H1 (cell line): ENCODE measurements around the gene GGCX.
A peak's percentile ranks its signal among the peaks of the same experiment; 100 is the strongest.

Experiments used
- ASH2L ChIP-seq: fragments of 200-600, 300-600 bp; sonication (generic); IDR thresholded peaks from one replicate; pipeline ENCODE4 v1.7.1; 2017; ENCODE audit warnings: low read length
- CBX8 ChIP-seq: fragments of 300-800, 300-1000 bp; sonication (generic); IDR thresholded peaks from 2 replicates; pipeline ENCODE4 v1.7.1; 2016; ENCODE audit warnings: low read depth, low read length, borderline replicate concordance
- EZH2 ChIP-seq: fragments of 200-600 bp; sonication (generic); IDR thresholded peaks from 2 replicates; pipeline ENCODE4 v1.7.1; 2012; ENCODE audit warnings: low read depth, mild to moderate bottlenecking, moderate library complexity, low read length, inconsistent platforms; ENCODE audit not compliant: severe bottlenecking
- KDM5A ChIP-seq: fragments of 200-600 bp; IDR thresholded peaks from 2 replicates; pipeline ENCODE4 v1.7.1; 2012; ENCODE audit warnings: mild to moderate bottlenecking, low read length, inconsistent platforms, mixed read lengths
- POLR2A ChIP-seq, 2 experiments: IDR thresholded peaks; 1 replicate in 1 of 2; 2 replicates in 1 of 2; pipeline ENCODE4 v1.6.1; 2011; ENCODE audit warnings: low read depth in 2 of 2, low read length in 2 of 2, mild to moderate bottlenecking in 2 of 2; ENCODE audit errors: control extremely low read depth in 1 of 2
- POLR2AphosphoS5 ChIP-seq: IDR thresholded peaks from 2 replicates; pipeline ENCODE4 v1.6.1; 2011; ENCODE audit warnings: low read depth, low read length
- SIN3A ChIP-seq, 2 experiments: IDR thresholded peaks in 1 of 2; conservative IDR thresholded peaks in 1 of 2; 2 replicates each; pipeline ENCODE4 v1.6.1; 2011 to 2012; ENCODE audit warnings: low read length in 2 of 2, improper control_type of control experiment in 1 of 2, low read depth in 1 of 2, mild to moderate bottlenecking in 1 of 2
- SUZ12 ChIP-seq: fragments of 200-600 bp; sonication (generic); IDR thresholded peaks from 2 replicates; pipeline ENCODE4 v1.6.1; 2012; ENCODE audit warnings: mild to moderate bottlenecking, inconsistent platforms, low read length, moderate library complexity, mixed read lengths
- TAF1 ChIP-seq: IDR thresholded peaks from 2 replicates; pipeline ENCODE4 v1.6.1; 2011; ENCODE audit warnings: mild to moderate bottlenecking, low read depth, low read length
- TCF12 ChIP-seq: IDR thresholded peaks from 2 replicates; pipeline ENCODE4 v1.6.1; 2011; ENCODE audit warnings: low read depth, mild to moderate bottlenecking, low read length
- ZNF274 ChIP-seq: IDR thresholded peaks from 2 replicates; pipeline ENCODE4 v1.7.0; 2012; ENCODE audit warnings: low read length, borderline replicate concordance; ENCODE audit errors: extremely low read depth
- TF ChIP-seq, protein P1 (sequence below), 3 experiments: IDR thresholded peaks; 1 replicate in 2 of 3; 2 replicates in 1 of 3; pipeline versions ENCODE4 v1.5.1 to v1.6.1; 2011; ENCODE audit warnings: low read length in 3 of 3, mild to moderate bottlenecking in 3 of 3, inconsistent platforms in 2 of 3, low read depth in 1 of 3, moderate library complexity in 1 of 3; ENCODE audit not compliant: insufficient read depth in 1 of 3; ENCODE audit errors: control extremely low read depth in 1 of 3

DNA sequence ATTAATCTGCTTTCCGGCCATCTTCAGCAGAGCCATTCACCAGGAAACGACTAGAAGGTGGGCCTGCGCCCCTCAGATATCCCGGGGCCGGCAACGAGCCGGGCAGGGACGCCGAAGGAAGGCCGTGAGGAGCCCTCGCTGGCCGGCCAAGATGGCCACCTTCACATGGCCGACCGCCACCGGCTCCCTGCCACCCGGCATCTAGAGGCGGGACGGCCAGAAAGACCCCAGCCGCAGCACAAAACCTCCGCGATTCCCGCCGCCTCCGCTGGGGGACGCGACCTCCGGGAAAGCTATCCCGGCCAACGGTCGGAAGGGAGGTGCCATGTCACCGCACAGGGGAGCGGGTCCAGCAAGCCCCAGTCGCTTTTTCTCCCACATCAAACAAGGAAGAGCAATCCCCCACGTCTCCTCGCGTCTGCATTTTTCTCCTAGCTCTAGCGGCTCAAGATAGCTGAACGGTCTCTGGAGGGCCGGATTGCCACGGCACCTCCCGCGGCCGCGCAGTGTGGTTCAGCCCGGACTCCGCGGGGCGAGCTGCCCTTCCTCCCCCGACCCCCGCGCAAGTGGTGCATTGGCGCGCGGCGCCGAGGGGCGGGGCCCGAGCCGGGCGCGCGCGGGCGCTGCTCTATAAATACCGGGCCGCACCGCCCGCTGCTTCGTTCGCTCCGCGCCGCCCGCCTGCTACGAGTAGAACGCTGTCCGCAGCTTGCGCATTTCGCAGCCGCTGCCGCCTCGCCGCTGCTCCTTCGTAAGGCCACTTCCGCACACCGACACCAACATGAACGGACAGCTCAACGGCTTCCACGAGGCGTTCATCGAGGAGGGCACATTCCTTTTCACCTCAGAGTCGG lies 22.6 kb downstream of the GGCX start, which contains the start of gene MAT2A:
- peak; percentile 30 to 85; a peak in 2 of 4 replicates for TF ChIP-seq SIN3A (conservative IDR thresholded peaks at IDR 0.05 in 1 of 2, IDR thresholded peaks at IDR 0.05 in 1 of 2; ENCODE audit: low read depth in 1 of 2, low read length in 2 of 2)
- TF ChIP-seq TAF1: peak; percentile 95
- peak; percentile 54 for TF ChIP-seq ASH2L
- TF ChIP-seq, protein P1, sequence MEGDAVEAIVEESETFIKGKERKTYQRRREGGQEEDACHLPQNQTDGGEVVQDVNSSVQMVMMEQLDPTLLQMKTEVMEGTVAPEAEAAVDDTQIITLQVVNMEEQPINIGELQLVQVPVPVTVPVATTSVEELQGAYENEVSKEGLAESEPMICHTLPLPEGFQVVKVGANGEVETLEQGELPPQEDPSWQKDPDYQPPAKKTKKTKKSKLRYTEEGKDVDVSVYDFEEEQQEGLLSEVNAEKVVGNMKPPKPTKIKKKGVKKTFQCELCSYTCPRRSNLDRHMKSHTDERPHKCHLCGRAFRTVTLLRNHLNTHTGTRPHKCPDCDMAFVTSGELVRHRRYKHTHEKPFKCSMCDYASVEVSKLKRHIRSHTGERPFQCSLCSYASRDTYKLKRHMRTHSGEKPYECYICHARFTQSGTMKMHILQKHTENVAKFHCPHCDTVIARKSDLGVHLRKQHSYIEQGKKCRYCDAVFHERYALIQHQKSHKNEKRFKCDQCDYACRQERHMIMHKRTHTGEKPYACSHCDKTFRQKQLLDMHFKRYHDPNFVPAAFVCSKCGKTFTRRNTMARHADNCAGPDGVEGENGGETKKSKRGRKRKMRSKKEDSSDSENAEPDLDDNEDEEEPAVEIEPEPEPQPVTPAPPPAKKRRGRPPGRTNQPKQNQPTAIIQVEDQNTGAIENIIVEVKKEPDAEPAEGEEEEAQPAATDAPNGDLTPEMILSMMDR (IDR thresholded peaks at IDR 0.05; ENCODE audit: control extremely low read depth in 1 of 3, insufficient read depth in 1 of 3, low read depth in 1 of 3, low read length in 3 of 3): peak; percentile 70 to 87 (median 76)
- peak; percentile 99 for TF ChIP-seq POLR2AphosphoS5
- no peak for TF ChIP-seq CBX8
- no peak for TF ChIP-seq EZH2
- TF ChIP-seq POLR2A (IDR thresholded peaks at IDR 0.05; ENCODE audit: control extremely low read depth in 1 of 2, low read depth in 2 of 2, low read length in 2 of 2): peak; percentile 99
- no peak for TF ChIP-seq ZNF274
- TF ChIP-seq SUZ12: no peak
- no peak for TF ChIP-seq KDM5A
- 0 out of 2 replicates have a peak, but pooled peaks have one; percentile 6 for TF ChIP-seq TCF12
